Gastrocnemius medialis (tissue), 4 donors: ENCODE data around the gene ATP1A3. TPM values are rescaled to one million over a fixed set of nuclear protein-coding genes. Genes with fewer than 3 reads are reported as not detected.

Experiments
- ATAC-seq, 2 donors: fragments of 150-250 bp; one replicate each; pipeline ENCODE4 v1.9.1; 2016
- DNase-seq, 2 donors: peaks; one replicate each; pipeline ENCODE4 v3.0.0-alpha.2; 2019
- H3K27ac ChIP-seq, 4 donors: fragments of 200-600 bp; sonication (generic); 1 replicate in 1 of 4; 2 replicates in 3 of 4; pipeline ENCODE4 v1.5.1; 2016 to 2018; ENCODE audit warnings: mild to moderate bottlenecking in 2 of 4, moderate library complexity in 1 of 4
- H3K27me3 ChIP-seq, 3 donors: fragments of 200-600 bp; sonication (generic) in 2 of 3; 1 replicate in 1 of 3; 2 replicates in 2 of 3; pipeline versions ENCODE4 v1.5.1 to v1.6.0; 2016 to 2019; ENCODE audit warnings: mild to moderate bottlenecking in 1 of 3, moderate library complexity in 1 of 3
- H3K36me3 ChIP-seq, 2 donors: fragments of 200-600 bp; sonication (generic) in 1 of 2; one replicate each; pipeline ENCODE4 v1.5.1; 2017 to 2018
- H3K4me1 ChIP-seq, 2 donors: fragments of 200-600 bp; sonication (generic) in 1 of 2; one replicate each; pipeline ENCODE4 v1.5.1; 2016 to 2017; ENCODE audit warnings: mild to moderate bottlenecking in 2 of 2
- H3K4me3 ChIP-seq, 4 donors: fragments of 200-600 bp; sonication (generic) in 3 of 4; 1 replicate in 1 of 4; 2 replicates in 3 of 4; pipeline ENCODE4 v1.5.1; 2016 to 2019; ENCODE audit warnings: mild to moderate bottlenecking in 2 of 4
- H3K9me3 ChIP-seq, 3 donors: fragments of 200-600 bp; sonication (generic) in 2 of 3; 1 replicate in 1 of 3; 2 replicates in 2 of 3; pipeline ENCODE4 v1.5.1; 2016 to 2019
- CTCF ChIP-seq, 5 experiments: fragments of 450-650 bp in 3 of 5; fragments of 200-600 bp in 2 of 5; sonication (generic) in 2 of 5; IDR thresholded peaks in 4 of 5; conservative IDR thresholded peaks in 1 of 5; 1 replicate in 4 of 5; 2 replicates in 1 of 5; pipeline ENCODE4 v1.5.1; 2016 to 2019; ENCODE audit warnings: antibody characterized with exemption in 5 of 5, mild to moderate bottlenecking in 3 of 5, moderate library complexity in 3 of 5
- POLR2A ChIP-seq, 2 donors: fragments of 450-650 bp; IDR thresholded peaks; one replicate each; pipeline ENCODE4 v1.6.1; 2017; ENCODE audit warnings: antibody characterized with exemption in 2 of 2, mild to moderate bottlenecking in 2 of 2, moderate library complexity in 2 of 2
- in situ Hi-C, 4 donors: fragments of 200-750 bp; cut with MboI; loops; one replicate each; pipeline versions ENCODE4 v1.15.0 to v1.8.0; 2017; ENCODE audit warnings: low sequenced_read_pairs in 4 of 4
- intact Hi-C: fragments of 100-400 bp; cut with DNase I; formaldehyde crosslinking; loops from one replicate; pipeline ENCODE4 v1.15.1; 2023; ENCODE audit warnings: low total_unique reads
- total RNA-seq, 4 donors: library from RNA; depleted of rRNA; stranded (reverse); fragments of >200 nt; gene quantifications; one replicate each; pipeline versions ENCODE4 v1.1.0 to v1.2.3, GENCODE V29; 2016

ATP1A3 gene
- total RNA-seq, 4 donors from 2014 or later = not detected

GRCh38 chr19:41933693-41934426 is 60.2 kb downstream of the ATP1A3 start:
- in situ Hi-C loops = no loop called here
- H3K27ac ChIP-seq = no peak overlapping the region
- no peak for TF ChIP-seq POLR2A (IDR thresholded peaks at IDR 0.05)
- no peak for TF ChIP-seq CTCF (IDR thresholded peaks at IDR 0.05 in 4 of 5, conservative IDR thresholded peaks at IDR 0.05 in 1 of 5)
- H3K4me1 ChIP-seq = peaks cover 0 to under 1% of the 10 kb centered on the region in 2 donors
- ATAC-seq = no peak
- peaks cover 64 to 75% (median 74%) of the 10 kb centered on the region in 3 donors for H3K27me3 ChIP-seq
- no peak overlapping the region for H3K4me3 ChIP-seq
- H3K36me3 ChIP-seq = no peaks in the 10 kb centered on the region
- no peak for DNase-seq
- intact Hi-C loops = no loop called here
- no peaks in the 10 kb centered on the region for H3K9me3 ChIP-seq

GRCh38 chr19:41932720-41933332 is 61.2 kb downstream of the ATP1A3 start:
- intact Hi-C loops = no loop called here
- ATAC-seq (no peak), DNase-seq (no peak)
- TF ChIP-seq POLR2A (IDR thresholded peaks at IDR 0.05) (no peak), CTCF (IDR thresholded peaks at IDR 0.05 in 4 of 5, conservative IDR thresholded peaks at IDR 0.05 in 1 of 5) (no peak)
- H3K4me3 ChIP-seq = no peak overlapping the region
- H3K9me3 ChIP-seq = no peaks in the 10 kb centered on the region
- no peaks in the 10 kb centered on the region for H3K36me3 ChIP-seq
- in situ Hi-C loops = no loop called here
- H3K27me3 ChIP-seq = peaks cover 73 to 86% (median 78%) of the 10 kb centered on the region in 3 donors
- no peak overlapping the region for H3K27ac ChIP-seq
- H3K4me1 ChIP-seq = peaks cover 0 to 7% of the 10 kb centered on the region in 2 donors

GRCh38 chr19:41932259-41932719 is 61.7 kb downstream of the ATP1A3 start:
- in situ Hi-C loops (no loop called here), intact Hi-C loops (no loop called here)
- Histone ChIP-seq H3K4me1 (peaks cover 0 to 9% of the 10 kb centered on the region in 2 donors), H3K36me3 (no peaks in the 10 kb centered on the region), H3K4me3 (no peak overlapping the region), H3K27ac (no peak overlapping the region), H3K27me3 (peaks cover 75 to 91% (median 82%) of the 10 kb centered on the region in 3 donors), H3K9me3 (no peaks in the 10 kb centered on the region)
- ATAC-seq = no peak
- TF ChIP-seq CTCF (IDR thresholded peaks at IDR 0.05 in 4 of 5, conservative IDR thresholded peaks at IDR 0.05 in 1 of 5) (no peak), POLR2A (IDR thresholded peaks at IDR 0.05) (no peak)
- DNase-seq = no peak

GRCh38 chr19:41930926-41931592 is 63.0 kb downstream of the ATP1A3 start:
- DNase-seq (no peak), ATAC-seq (no peak)
- Histone ChIP-seq H3K9me3 (no peaks in the 10 kb centered on the region), H3K4me3 (no peak overlapping the region), H3K36me3 (no peaks in the 10 kb centered on the region), H3K27ac (no peak overlapping the region), H3K4me1 (peaks cover 0 to 9% of the 10 kb centered on the region in 2 donors), H3K27me3 (peaks cover 85 to 98% (median 92%) of the 10 kb centered on the region in 3 donors)
- in situ Hi-C loops = no loop called here
- TF ChIP-seq CTCF (IDR thresholded peaks at IDR 0.05 in 4 of 5, conservative IDR thresholded peaks at IDR 0.05 in 1 of 5) (no peak), POLR2A (IDR thresholded peaks at IDR 0.05) (no peak)
- intact Hi-C loops = no loop called here
